ENCODE measurements around the gene TMEM221. TPM values are rescaled to one million over a fixed set of nuclear protein-coding genes. Genes with fewer than 3 reads are reported as not detected.

Gene TMEM221
- total RNA-seq, 1 experiment from 2014 or later: 0.39 TPM

DNA sequence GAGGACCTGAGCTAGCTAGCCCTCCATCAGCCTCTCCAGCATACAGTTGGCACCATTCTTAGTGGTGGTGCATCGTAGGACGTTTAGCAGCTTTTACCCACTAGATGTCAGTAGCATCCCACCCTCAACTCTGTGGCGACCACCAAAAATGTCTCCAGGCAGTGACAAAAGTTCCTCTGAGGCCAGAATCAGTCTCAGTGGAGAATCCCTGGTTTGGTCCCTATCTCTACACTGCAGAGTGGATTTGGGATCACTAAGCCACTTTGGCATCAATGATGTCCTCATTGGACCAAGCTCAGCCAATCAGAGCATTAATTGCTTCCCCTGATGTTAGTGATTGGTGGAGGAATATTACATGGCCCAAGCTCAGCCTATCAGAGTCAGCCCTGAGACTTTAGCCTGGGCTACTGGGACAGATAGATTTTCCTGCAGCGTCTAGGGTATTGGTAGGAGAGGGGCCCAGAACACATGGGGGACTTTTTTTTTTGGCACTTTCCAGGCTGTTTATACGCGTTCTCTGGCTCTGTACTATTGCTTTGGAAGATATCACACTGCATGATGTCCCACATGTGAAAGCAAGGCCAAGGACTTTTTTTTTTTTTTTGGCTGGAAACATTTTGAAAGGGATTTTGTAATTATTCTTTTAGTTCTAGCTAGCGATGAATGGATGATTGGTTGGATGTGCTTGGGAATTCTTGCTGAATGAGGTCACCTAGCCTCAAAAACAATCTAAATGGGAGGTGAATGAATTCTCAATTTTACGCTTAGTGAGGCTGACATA, 7.0 kb downstream of the TMEM221 start:
- intact Hi-C loops (cut with micrococcal nuclease; ENCODE audit: unreplicated experiment) (no loop called here), in situ Hi-C loops (cut with HindIII; ENCODE audit: low pct_unique_long_range_greater_than_20kb, low sequenced_read_pairs) (no loop called here)
- ChIA-PET POLR2A (interaction anchor here (0.5 kb wide), 1 partner anchor 13 kb away, joined by 8 read pairs; no protein-coding TSS in a partner anchor), CTCF (interaction anchor here (0.6 to 1.2 kb wide), 9 partner anchors 12 to 325 kb away, joined by 3 to 17 read pairs (median 5); no protein-coding TSS in a partner anchor)
- Histone ChIP-seq H3K27me3 (ENCODE audit: control insufficient read depth, insufficient read depth, low read length) (no peaks in the 10 kb centered on the region), H3K36me3 (ENCODE audit: control insufficient read depth, insufficient read depth, low read length) (no peaks in the 10 kb centered on the region), H3K9me3 (ENCODE audit: control insufficient read depth, insufficient read depth, low read depth, low read length) (no peaks in the 10 kb centered on the region), H3K4me1 (ENCODE audit: control insufficient read depth, insufficient read depth, low read length) (no peaks in the 10 kb centered on the region), H3K4me3 (ENCODE audit: low read depth in 2 of 2, low read length in 2 of 2) (no peak overlapping the region), H3K27ac (ENCODE audit: low read length) (no peak overlapping the region)
- no peak for DNase-seq (ENCODE audit: low read depth, low spot score)
- ATAC-seq: peak; percentile 71; the same call in 1 of the 2 replicates
- no TSS peak for BruUV-seq (replicated peaks)
- TF ChIP-seq TCF7L2 (IDR thresholded peaks at IDR 0.05; ENCODE audit: low read depth, low read length): no peak
- TF ChIP-seq, protein P1, sequence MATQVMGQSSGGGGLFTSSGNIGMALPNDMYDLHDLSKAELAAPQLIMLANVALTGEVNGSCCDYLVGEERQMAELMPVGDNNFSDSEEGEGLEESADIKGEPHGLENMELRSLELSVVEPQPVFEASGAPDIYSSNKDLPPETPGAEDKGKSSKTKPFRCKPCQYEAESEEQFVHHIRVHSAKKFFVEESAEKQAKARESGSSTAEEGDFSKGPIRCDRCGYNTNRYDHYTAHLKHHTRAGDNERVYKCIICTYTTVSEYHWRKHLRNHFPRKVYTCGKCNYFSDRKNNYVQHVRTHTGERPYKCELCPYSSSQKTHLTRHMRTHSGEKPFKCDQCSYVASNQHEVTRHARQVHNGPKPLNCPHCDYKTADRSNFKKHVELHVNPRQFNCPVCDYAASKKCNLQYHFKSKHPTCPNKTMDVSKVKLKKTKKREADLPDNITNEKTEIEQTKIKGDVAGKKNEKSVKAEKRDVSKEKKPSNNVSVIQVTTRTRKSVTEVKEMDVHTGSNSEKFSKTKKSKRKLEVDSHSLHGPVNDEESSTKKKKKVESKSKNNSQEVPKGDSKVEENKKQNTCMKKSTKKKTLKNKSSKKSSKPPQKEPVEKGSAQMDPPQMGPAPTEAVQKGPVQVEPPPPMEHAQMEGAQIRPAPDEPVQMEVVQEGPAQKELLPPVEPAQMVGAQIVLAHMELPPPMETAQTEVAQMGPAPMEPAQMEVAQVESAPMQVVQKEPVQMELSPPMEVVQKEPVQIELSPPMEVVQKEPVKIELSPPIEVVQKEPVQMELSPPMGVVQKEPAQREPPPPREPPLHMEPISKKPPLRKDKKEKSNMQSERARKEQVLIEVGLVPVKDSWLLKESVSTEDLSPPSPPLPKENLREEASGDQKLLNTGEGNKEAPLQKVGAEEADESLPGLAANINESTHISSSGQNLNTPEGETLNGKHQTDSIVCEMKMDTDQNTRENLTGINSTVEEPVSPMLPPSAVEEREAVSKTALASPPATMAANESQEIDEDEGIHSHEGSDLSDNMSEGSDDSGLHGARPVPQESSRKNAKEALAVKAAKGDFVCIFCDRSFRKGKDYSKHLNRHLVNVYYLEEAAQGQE (IDR thresholded peaks at IDR 0.05; ENCODE audit: insufficient read depth in 1 of 2, low read depth in 2 of 2, low read length in 1 of 2): no peak
- TF ChIP-seq, protein P2, sequence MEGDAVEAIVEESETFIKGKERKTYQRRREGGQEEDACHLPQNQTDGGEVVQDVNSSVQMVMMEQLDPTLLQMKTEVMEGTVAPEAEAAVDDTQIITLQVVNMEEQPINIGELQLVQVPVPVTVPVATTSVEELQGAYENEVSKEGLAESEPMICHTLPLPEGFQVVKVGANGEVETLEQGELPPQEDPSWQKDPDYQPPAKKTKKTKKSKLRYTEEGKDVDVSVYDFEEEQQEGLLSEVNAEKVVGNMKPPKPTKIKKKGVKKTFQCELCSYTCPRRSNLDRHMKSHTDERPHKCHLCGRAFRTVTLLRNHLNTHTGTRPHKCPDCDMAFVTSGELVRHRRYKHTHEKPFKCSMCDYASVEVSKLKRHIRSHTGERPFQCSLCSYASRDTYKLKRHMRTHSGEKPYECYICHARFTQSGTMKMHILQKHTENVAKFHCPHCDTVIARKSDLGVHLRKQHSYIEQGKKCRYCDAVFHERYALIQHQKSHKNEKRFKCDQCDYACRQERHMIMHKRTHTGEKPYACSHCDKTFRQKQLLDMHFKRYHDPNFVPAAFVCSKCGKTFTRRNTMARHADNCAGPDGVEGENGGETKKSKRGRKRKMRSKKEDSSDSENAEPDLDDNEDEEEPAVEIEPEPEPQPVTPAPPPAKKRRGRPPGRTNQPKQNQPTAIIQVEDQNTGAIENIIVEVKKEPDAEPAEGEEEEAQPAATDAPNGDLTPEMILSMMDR (IDR thresholded peaks at IDR 0.05): peak; percentile 38

DNA sequence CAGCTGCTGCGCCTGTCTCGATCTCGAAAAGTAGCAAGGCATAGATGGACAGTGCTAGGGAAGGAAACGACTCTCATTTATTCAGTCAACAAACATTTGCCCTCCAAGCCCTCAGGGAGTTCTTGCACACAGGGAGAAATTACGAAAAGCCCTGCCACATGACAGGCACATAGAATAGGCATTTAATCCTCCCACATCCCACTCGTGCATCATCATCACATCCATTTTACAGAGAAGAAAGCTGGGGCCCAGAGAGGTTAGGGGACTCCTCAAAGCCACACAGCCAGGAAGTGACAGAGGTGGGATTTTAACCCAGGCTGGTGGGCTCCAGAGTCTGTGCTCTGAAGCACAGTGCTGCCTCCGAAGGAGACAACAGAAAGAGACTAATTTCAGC, 11.6 kb downstream of the TMEM221 start:
- ChIA-PET POLR2A (no interaction called here), CTCF (no interaction called here)
- no TSS peak for BruUV-seq (replicated peaks)
- intact Hi-C loops (cut with micrococcal nuclease; ENCODE audit: unreplicated experiment) (no loop called here), in situ Hi-C loops (cut with HindIII; ENCODE audit: low pct_unique_long_range_greater_than_20kb, low sequenced_read_pairs) (no loop called here)
- Histone ChIP-seq H3K36me3 (ENCODE audit: control insufficient read depth, insufficient read depth, low read length) (no peaks in the 10 kb centered on the region), H3K27ac (ENCODE audit: low read length) (no peak overlapping the region), H3K4me3 (ENCODE audit: low read depth in 2 of 2, low read length in 2 of 2) (no peak overlapping the region), H3K27me3 (ENCODE audit: control insufficient read depth, insufficient read depth, low read length) (no peaks in the 10 kb centered on the region), H3K9me3 (ENCODE audit: control insufficient read depth, insufficient read depth, low read depth, low read length) (no peaks in the 10 kb centered on the region), H3K4me1 (ENCODE audit: control insufficient read depth, insufficient read depth, low read length) (no peaks in the 10 kb centered on the region)
- DNase-seq (ENCODE audit: low read depth, low spot score): no peak
- TF ChIP-seq, protein P2 (IDR thresholded peaks at IDR 0.05): no peak
- TF ChIP-seq POLR2AphosphoS5 (IDR thresholded peaks at IDR 0.05; ENCODE audit: low read depth, low read length) (no peak), TCF7L2 (IDR thresholded peaks at IDR 0.05; ENCODE audit: low read depth, low read length) (no peak), SIN3A (IDR thresholded peaks at IDR 0.05; ENCODE audit: borderline replicate concordance, insufficient read depth, low read depth, low read length) (no peak)
- TF ChIP-seq, protein P1 (IDR thresholded peaks at IDR 0.05; ENCODE audit: insufficient read depth in 1 of 2, low read depth in 2 of 2, low read length in 1 of 2): no peak
- ATAC-seq: no peak
